HepG2 (cell line): ENCODE measurements around the gene PRKAR1B. TPM values are rescaled to one million over a fixed set of nuclear protein-coding genes. Genes with fewer than 3 reads are reported as not detected.
A peak's percentile ranks its signal among the peaks of the same experiment; 100 is the strongest.

Experiments used
- ATAC-seq: fragments of 200-7000 bp; cut with Tn5 transposase; 3 replicates; pipeline ENCODE4 v1.9.1; 2020; ENCODE audit warnings: mild to moderate bottlenecking, moderate library complexity
- BruUV-seq: library from RNA; stranded (reverse); fragments of 400-500 nt; replicated peaks from 2 replicates; lab custom pipeline; 2021; lab: Mats Ljungman, UMichigan
- CTCF ChIA-PET: fragments of 300-600 bp; formaldehyde crosslinking; extraction: SDS; loops from one replicate; lab custom pipeline; 2021; ENCODE audit warnings: low total read pairs, inconsistent platforms, low intra/inter-chr PET ratio; lab: Yijun Ruan, JAX
- POLR2A ChIA-PET: fragments of 350-600 bp; sonication (Branson Sonifier 250); formaldehyde crosslinking; loops from one replicate; lab custom pipeline; 2020; ENCODE audit warnings: antibody characterized with exemption, inconsistent platforms; lab: Yijun Ruan, JAX
- DNase-seq: peaks from one replicate; pipeline ENCODE4 v3.0.0-alpha.2; 2015; ENCODE audit warnings: low spot score
- FAIRE-seq: peaks from 3 replicates; lab custom pipeline; 2011; peaks lifted over from hg19 to GRCh38; lab: Jason Lieb, UNC
- H2AFZ ChIP-seq: one replicate; pipeline ENCODE4 v1.6.1; 2011; ENCODE audit warnings: low read length, inconsistent platforms
- H3K27ac ChIP-seq: fragments of 300-600 bp; 3 replicates; pipeline ENCODE4 v1.8.0; 2011; ENCODE audit warnings: mixed run types, mild to moderate bottlenecking, mixed read lengths, low read length, inconsistent platforms; ENCODE audit not compliant: insufficient read depth; ENCODE audit errors: extremely low read length
- H3K27me3 ChIP-seq, 2 experiments: fragments of 200-600 bp in 1 of 2; 2 replicates in 1 of 2; 3 replicates in 1 of 2; pipeline versions ENCODE4 v1.6.0 to v1.8.0; 2011; ENCODE audit warnings: low read length in 2 of 2, mild to moderate bottlenecking in 2 of 2, moderate library complexity in 2 of 2, inconsistent platforms in 1 of 2; ENCODE audit not compliant: insufficient read depth in 2 of 2, control insufficient read depth in 1 of 2
- H3K36me3 ChIP-seq, 2 experiments: fragments of 200-600 bp in 1 of 2; replicated peaks in 1 of 2; 2 replicates in 1 of 2; 3 replicates in 1 of 2; pipeline versions ENCODE4 v1.5.1 to v1.8.0; 2011; ENCODE audit warnings: low read length in 2 of 2, inconsistent platforms in 1 of 2; ENCODE audit not compliant: insufficient read depth in 2 of 2, control insufficient read depth in 1 of 2
- H3K4me1 ChIP-seq: 2 replicates; pipeline ENCODE4 v1.5.1; 2012; ENCODE audit warnings: low read length, inconsistent platforms; ENCODE audit not compliant: insufficient read depth
- H3K4me2 ChIP-seq: 2 replicates; pipeline ENCODE4 v1.6.0; 2011; ENCODE audit warnings: low read depth, low read length, inconsistent platforms
- H3K4me3 ChIP-seq, 3 experiments: fragments of 200-600 bp in 1 of 3; sonication (generic), shearing (Covaris generic) in 1 of 3; replicated peaks in 1 of 3; 2 replicates each; pipeline ENCODE4 v1.5.1; 2011 to 2016; ENCODE audit warnings: low read length in 3 of 3, inconsistent platforms in 2 of 3, low read depth in 2 of 3, mild to moderate bottlenecking in 2 of 3, control low read depth in 1 of 3, mixed read lengths in 1 of 3; ENCODE audit not compliant: insufficient read depth in 1 of 3
- H3K79me2 ChIP-seq: one replicate; pipeline ENCODE4 v1.6.1; 2011; ENCODE audit warnings: low read length, inconsistent platforms; ENCODE audit not compliant: insufficient read depth
- H3K9ac ChIP-seq: 2 replicates; pipeline ENCODE4 v1.6.0; 2011; ENCODE audit warnings: mild to moderate bottlenecking, low read depth, low read length, inconsistent platforms; ENCODE audit not compliant: insufficient read depth
- H3K9me3 ChIP-seq: 2 replicates; pipeline ENCODE4 v1.5.1; 2012; ENCODE audit warnings: mild to moderate bottlenecking, low read length
- H4K20me1 ChIP-seq: 2 replicates; pipeline ENCODE4 v1.6.0; 2011; ENCODE audit warnings: inconsistent platforms, mild to moderate bottlenecking, low read length, moderate library complexity; ENCODE audit not compliant: insufficient read depth
- AGO2 ChIP-seq: fragments of 200-400 bp; formaldehyde crosslinking; optimal IDR thresholded peaks from 2 replicates; pipeline ENCODE3; 2017; ENCODE audit warnings: mild to moderate bottlenecking, low read depth, low read length, moderate library complexity
- ATM ChIP-seq: fragments of 450-650 bp; IDR thresholded peaks from 2 replicates; pipeline ENCODE4 v1.7.1; 2017; ENCODE audit warnings: mild to moderate bottlenecking, borderline replicate concordance
- GTF2F1 ChIP-seq: fragments of 150-350 bp; IDR thresholded peaks from 2 replicates; pipeline ENCODE4 v1.6.1; 2014; ENCODE audit warnings: low read length
- ZBTB20 ChIP-seq: sonication (generic); formaldehyde crosslinking; IDR thresholded peaks from 2 replicates; pipeline ENCODE4 v1.8.1; 2023; ENCODE audit warnings: missing genetic modification reagents, low read depth, mild to moderate bottlenecking, borderline replicate concordance
- ZBTB49 ChIP-seq: sonication (generic); formaldehyde crosslinking; IDR thresholded peaks from 2 replicates; pipeline ENCODE4 v1.4.0; 2020; ENCODE audit warnings: missing genetic modification reagents, borderline replicate concordance
- WGBS: methylation state at CpG from one replicate; pipeline ENCODE4 v1.1.6; 2017; ENCODE audit warnings: low lambda C conversion rate; 5-methylcytosine and 5-hydroxymethylcytosine counted together
- in situ Hi-C: cut with HindIII; loops from 2 replicates; pipeline ENCODE4 v1.10.0; 2017; ENCODE audit warnings: low pct_unique_long_range_greater_than_20kb; ENCODE audit not compliant: extremely low pct_ligation_motif_present
- intact Hi-C: fragments of 100-400 bp; cut with micrococcal nuclease; formaldehyde crosslinking; loops from one replicate; pipeline ENCODE4 v1.10.0; 2022; ENCODE audit not compliant: unreplicated experiment
- polyA plus RNA-seq, 8 experiments: library from polyadenylated mRNA; depleted of rRNA in 3 of 8; stranded (reverse) in 7 of 8; unstranded in 1 of 8; fragments of >200 nt; fragmentation: Illumina TruSeq in 4 of 8; extraction: Trizol in 4 of 8; gene quantifications; 2 replicates each; pipeline versions ENCODE4 v1.2.1 to v1.2.3, GENCODE V29; 2011 to 2016; ENCODE audit warnings: low read depth in 4 of 8, missing spikeins in 1 of 8, mixed read lengths in 1 of 8; ENCODE audit not compliant: insufficient read depth in 1 of 8
- total RNA-seq, 5 experiments: library from RNA; depleted of rRNA; stranded (reverse); fragments of >200 nt; fragmentation: Illumina TruSeq; extraction: Trizol; gene quantifications; 2 replicates each; pipeline ENCODE4 v1.2.3, GENCODE V29; 2016; ENCODE audit warnings: low read depth in 1 of 5

PRKAR1B gene
- total and polyA plus RNA-seq, 2 of the 13 experiments (the other 11 are each of a cell fraction or from before 2014, with no cell fraction given) = 7.9 to 28.2 TPM

- BruUV-seq = no TSS peak
- Histone ChIP-seq H3K79me2 (no peaks in the 10 kb centered on the region), H3K4me3 (no peak overlapping the region), H3K4me1 (no peaks in the 10 kb centered on the region), H3K36me3 (no peaks in the 10 kb centered on the region), H3K27me3 (no peaks in the 10 kb centered on the region), H3K27ac (no peak overlapping the region), H3K4me2 (no peak overlapping the region), H3K9me3 (no peaks in the 10 kb centered on the region), H2AFZ (no peak overlapping the region), H4K20me1 (no peaks in the 10 kb centered on the region), H3K9ac (no peak overlapping the region)
- CTCF ChIA-PET = no interaction called here
- in situ Hi-C loops = no loop called here
- DNase-seq (no peak), ATAC-seq (no peak), FAIRE-seq (no peak)
- POLR2A ChIA-PET = no interaction called here
- intact Hi-C loops = no loop called here
- TF ChIP-seq ATM (no peak), AGO2 (peak; percentile 8), GTF2F1 (no peak), ZBTB20 (CRISPR knock-in tag) (no peak), ZBTB49 (CRISPR knock-in tag) (no peak)
- 96% methylated on average over 28 of the region's 45 CpGs for WGBS
Observed at GRCh38 chr7:572416-573268, 154.4 kb downstream of the PRKAR1B start.
